Fibroblast of villous mesenchyme (primary cell): Measurements from ENCODE around the gene SMYD3. TPM values are rescaled to one million over a fixed set of nuclear protein-coding genes. Genes with fewer than 3 reads are reported as not detected.

Experiments
- DNase-seq: peaks from one replicate; pipeline ENCODE4 v3.0.0-alpha.2; 2010; ENCODE audit warnings: low read depth
- H3K4me3 ChIP-seq: 2 replicates; pipeline ENCODE4 v1.5.1; 2011; ENCODE audit warnings: low read depth, mild to moderate bottlenecking, low read length
- total RNA-seq: library from RNA; depleted of rRNA; stranded (reverse); fragments of >200 nt; gene quantifications from 2 replicates; pipeline ENCODE4 v1.2.3, GENCODE V29; 2012
- TF ChIP-seq, protein P1 (sequence below): IDR thresholded peaks from 2 replicates; pipeline ENCODE4 v1.5.1; 2012; ENCODE audit warnings: low read depth, mild to moderate bottlenecking, low read length; ENCODE audit not compliant: insufficient read depth

The SMYD3 gene
- total RNA-seq, 1 donor: 35.4 TPM

DNA sequence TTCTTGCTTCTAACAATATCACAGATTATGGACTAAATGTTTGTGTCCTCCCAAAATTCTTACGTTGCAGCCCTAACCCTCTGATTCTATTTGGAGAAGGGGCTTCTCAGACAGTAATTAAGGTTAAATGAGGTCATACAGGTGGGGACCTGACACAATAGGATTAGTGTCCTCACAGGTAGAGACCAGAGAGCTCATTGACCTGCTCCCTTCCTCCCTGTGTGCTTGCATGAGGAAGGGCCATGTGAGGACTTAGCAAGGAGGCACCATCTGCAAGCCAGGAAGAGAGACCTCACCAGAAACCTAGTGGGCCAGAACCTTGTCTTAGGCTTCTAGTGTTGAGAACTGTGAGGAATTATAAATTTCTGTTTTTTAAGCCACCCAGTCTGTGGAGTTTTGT is 322.6 kb downstream of the SMYD3 start:
- no peak for DNase-seq
- TF ChIP-seq, protein P1, sequence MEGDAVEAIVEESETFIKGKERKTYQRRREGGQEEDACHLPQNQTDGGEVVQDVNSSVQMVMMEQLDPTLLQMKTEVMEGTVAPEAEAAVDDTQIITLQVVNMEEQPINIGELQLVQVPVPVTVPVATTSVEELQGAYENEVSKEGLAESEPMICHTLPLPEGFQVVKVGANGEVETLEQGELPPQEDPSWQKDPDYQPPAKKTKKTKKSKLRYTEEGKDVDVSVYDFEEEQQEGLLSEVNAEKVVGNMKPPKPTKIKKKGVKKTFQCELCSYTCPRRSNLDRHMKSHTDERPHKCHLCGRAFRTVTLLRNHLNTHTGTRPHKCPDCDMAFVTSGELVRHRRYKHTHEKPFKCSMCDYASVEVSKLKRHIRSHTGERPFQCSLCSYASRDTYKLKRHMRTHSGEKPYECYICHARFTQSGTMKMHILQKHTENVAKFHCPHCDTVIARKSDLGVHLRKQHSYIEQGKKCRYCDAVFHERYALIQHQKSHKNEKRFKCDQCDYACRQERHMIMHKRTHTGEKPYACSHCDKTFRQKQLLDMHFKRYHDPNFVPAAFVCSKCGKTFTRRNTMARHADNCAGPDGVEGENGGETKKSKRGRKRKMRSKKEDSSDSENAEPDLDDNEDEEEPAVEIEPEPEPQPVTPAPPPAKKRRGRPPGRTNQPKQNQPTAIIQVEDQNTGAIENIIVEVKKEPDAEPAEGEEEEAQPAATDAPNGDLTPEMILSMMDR: no peak
- H3K4me3 ChIP-seq: no peak overlapping the region

DNA sequence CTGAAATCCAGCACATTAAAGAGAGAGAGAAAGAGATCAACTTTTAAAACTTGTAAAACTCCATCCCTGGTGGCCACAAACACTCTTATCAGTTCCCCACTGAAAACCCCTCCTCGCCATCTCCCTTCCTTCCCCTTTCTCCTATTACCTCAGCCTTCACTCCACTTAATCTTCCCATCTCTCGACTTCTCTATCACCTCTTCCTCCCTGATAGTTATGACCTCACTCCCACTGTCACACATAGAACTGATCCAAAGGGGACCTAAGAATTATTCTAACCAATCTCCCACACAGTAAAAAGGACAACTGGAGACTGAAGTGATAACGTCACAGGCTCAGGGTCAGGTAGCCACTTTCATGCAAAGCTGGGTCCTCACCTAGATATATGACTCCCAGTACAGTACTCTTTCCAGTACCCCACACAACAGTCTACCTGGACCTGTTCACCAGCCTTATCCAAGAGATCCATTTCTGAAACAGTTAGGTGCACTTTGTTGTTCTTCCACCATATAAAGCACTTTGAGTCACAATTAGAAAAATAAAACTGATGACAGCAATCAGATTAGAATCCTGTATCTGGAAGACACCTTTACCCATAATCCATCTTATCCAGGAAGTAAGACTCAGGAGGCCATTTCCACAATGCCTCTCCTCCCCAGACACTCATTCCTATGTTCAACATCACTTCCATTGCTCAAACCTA is 324.8 kb downstream of the SMYD3 start:
- TF ChIP-seq, protein P1: no peak
- DNase-seq: no peak
- no peak overlapping the region for H3K4me3 ChIP-seq

DNA sequence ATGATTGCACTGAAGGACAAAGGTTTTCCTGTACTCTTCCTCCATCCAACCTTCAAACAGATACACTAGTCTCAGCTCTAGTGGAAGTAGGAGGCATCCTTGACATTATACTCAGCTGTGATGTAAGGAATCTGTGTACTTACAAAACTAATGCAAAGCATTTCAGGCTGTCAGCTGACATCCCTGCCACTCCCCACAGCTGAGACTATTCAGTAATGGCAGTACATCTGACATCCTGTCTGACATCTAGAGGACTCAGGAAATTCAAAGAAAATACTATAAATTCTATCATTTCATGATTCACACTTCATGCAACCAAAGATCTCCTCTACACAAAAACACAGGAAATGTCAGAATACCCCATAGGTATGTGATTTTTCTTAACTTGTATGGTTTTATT is 325.8 kb downstream of the SMYD3 start:
- H3K4me3 ChIP-seq: no peak overlapping the region
- TF ChIP-seq, protein P1: no peak
- DNase-seq: no peak

DNA sequence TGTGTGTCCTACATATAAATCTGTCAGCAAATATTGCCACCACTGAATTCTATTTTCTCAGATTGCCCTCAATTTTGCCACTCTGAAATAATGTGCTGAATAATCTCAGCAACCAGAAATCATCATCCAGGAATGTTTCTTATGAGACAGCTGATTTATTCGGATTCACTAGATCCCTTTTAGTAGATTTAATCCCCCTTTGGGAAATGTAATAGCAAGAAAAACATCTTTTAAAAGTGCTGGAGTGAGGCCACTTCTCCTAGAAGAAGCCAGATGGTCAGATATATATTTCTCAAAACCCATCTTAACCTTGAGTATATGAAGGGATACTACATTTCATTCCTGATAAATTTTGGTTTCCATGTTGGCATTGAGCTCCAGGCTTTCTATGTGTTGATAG is 327.7 kb downstream of the SMYD3 start:
- DNase-seq: no peak
- no peak overlapping the region for H3K4me3 ChIP-seq
- TF ChIP-seq, protein P1: no peak

DNA sequence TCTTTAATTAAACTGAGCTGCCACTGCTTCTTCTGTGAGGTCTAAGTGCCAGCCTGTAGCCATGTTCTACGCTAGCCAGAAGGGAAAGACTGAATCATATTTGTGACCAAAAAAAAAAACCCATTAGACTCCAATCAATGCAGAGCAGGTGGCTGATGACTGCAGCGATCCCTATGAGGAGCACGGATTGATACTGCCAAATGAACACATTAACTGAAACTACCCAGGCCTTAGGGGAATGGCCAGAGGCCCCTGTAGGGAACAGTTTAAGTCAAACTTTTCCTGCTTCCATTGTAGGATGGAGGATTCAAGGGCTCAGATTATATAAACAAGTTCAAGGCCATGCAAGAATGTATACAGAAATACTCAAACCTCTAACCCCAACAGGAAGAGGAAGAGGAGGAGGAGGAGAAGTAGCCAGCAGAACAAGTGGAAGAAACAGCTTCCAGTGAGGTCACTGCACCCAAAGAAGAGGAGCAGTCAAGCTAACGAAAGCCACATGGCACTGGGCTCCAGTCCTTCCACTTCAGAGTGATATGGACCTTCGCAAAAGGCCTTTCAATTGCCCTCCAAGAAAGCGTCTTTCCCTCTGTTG is 328.3 kb downstream of the SMYD3 start:
- no peak overlapping the region for H3K4me3 ChIP-seq
- DNase-seq: peak; percentile 30
- TF ChIP-seq, protein P1: no peak

DNA sequence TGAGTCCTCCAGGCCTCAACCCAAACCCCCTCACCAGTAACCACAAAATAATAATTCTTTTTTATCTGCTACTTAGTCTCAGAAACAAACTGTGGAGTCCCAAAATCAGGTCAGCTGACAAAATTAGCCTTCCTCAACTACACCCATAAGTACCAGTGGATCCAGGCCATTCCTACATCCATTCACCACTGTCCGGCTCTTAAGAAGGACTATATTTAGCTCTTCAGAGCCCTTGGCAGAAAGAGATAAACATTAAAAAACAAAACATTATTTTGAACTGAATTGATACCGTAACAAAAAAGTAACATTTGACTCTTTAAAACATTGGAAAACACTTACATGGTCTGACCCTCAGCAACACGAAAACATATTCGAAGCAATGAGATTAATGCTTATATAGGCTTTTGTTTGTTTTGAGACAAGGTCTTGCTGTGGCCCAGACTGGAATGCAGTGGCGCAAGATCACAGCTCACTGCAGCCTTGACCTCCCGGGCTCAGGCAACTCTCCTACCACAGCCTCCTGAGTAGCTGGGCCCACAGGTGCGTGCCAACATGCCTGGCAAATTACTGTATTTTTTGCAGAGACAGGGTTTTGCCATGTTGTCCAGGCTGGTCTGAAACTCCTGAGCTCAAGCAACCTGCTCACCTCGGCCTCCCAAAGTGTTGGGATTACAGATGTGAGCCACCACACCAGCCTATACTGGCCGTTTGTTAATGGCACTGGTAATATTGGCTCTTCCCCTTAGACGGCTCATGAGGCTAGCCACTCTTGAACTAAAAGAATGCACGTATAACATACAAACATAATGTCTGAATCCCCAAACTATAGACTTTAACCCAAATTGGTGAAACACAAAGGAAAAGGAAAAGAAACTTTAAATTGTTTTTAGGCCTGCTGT is 330.7 kb downstream of the SMYD3 start:
- TF ChIP-seq, protein P1: no peak
- H3K4me3 ChIP-seq: no peak overlapping the region
- peak; percentile 48 for DNase-seq
